ENCODE results near the gene AP3M1. TPM values are rescaled to one million over a fixed set of nuclear protein-coding genes. Genes with fewer than 3 reads are reported as not detected.

Gene AP3M1
- polyA plus RNA-seq, 1 of the 3 experiments (the other 2 are of a cell fraction) = 17.7 TPM

DNA sequence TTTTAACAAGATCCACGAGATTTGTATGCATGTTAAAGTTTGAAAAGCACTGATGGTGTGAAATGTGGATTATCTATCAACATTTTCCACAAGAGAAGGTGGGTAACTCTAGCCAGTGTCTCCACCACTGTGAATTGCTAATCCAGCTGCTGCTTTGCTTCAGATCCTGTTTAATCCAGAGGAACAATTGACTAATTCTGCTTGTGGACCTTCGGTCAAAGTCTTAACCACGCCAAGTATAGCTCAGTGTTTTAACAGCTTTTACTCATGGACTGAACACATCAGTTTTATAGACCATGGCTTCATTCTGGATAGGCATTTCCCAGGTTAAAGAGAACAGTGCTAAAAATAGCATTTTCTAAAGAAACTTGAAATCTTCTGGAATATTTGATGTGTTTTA, 23.9 kb upstream of the AP3M1 start (continued):
- TF ChIP-seq, protein P1, sequence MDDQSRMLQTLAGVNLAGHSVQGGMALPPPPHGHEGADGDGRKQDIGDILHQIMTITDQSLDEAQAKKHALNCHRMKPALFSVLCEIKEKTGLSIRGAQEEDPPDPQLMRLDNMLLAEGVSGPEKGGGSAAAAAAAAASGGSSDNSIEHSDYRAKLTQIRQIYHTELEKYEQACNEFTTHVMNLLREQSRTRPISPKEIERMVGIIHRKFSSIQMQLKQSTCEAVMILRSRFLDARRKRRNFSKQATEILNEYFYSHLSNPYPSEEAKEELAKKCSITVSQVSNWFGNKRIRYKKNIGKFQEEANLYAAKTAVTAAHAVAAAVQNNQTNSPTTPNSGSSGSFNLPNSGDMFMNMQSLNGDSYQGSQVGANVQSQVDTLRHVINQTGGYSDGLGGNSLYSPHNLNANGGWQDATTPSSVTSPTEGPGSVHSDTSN (IDR thresholded peaks at IDR 0.05) = no peak
- TF ChIP-seq, protein P2, sequence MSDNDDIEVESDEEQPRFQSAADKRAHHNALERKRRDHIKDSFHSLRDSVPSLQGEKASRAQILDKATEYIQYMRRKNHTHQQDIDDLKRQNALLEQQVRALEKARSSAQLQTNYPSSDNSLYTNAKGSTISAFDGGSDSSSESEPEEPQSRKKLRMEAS (IDR thresholded peaks at IDR 0.05; ENCODE audit: low read depth) = no peak

DNA sequence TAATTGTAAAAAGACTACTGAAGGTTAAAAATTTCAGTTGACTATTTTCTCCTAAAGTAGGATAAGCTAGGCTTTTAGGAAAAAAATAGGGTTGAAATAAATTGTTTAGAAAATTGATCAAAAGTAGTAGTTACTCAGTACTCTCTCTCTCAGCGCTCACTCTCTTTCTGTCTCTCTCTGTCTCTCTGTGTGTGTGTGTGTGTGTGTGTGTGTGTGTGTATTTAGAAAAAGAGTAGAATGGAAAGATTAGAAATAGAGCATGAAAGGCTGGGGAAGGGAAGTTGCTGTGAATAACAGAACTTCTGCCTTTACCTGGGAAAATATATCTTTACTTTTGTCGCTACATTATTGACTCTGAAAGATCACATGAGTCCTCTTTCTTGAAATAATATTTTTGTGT, 21.0 kb upstream of the AP3M1 start:
- TF ChIP-seq TEAD4 (IDR thresholded peaks at IDR 0.05; ENCODE audit: borderline replicate concordance, insufficient read depth) (no peak), NFIC (IDR thresholded peaks at IDR 0.05; ENCODE audit: borderline replicate concordance) (no peak), CHD2 (IDR thresholded peaks at IDR 0.05; ENCODE audit: low read length, partially characterized antibody) (no peak), FOSL2 (IDR thresholded peaks at IDR 0.05; ENCODE audit: borderline replicate concordance, low read depth) (no peak), EP300 (IDR thresholded peaks at IDR 0.05; ENCODE audit: borderline replicate concordance in 1 of 2, low read depth in 1 of 2, low read length in 1 of 2) (no peak), RFX5 (IDR thresholded peaks at IDR 0.05; ENCODE audit: low read length) (no peak), NRF1 (IDR thresholded peaks at IDR 0.05; ENCODE audit: low read depth, low read length) (no peak), FOXJ3 (CRISPR knock-in tag; IDR thresholded peaks at IDR 0.05) (no peak), ELF1 (IDR thresholded peaks at IDR 0.05) (no peak), GABPA (IDR thresholded peaks at IDR 0.05; ENCODE audit: low read depth) (no peak), RXRA (IDR thresholded peaks at IDR 0.05; ENCODE audit: borderline replicate concordance, low read depth) (no peak), TCF12 (IDR thresholded peaks at IDR 0.05) (no peak), RAD21 (IDR thresholded peaks at IDR 0.05; ENCODE audit: low read length) (no peak), TAF1 (IDR thresholded peaks at IDR 0.05; ENCODE audit: borderline replicate concordance, low read depth, low read length) (no peak), POLR2AphosphoS5 (IDR thresholded peaks at IDR 0.05; ENCODE audit: low read depth, low read length) (no peak), JUND (IDR thresholded peaks at IDR 0.05) (no peak)
- TF ChIP-seq, protein P1 (IDR thresholded peaks at IDR 0.05) = no peak
- TF ChIP-seq, protein P3, sequence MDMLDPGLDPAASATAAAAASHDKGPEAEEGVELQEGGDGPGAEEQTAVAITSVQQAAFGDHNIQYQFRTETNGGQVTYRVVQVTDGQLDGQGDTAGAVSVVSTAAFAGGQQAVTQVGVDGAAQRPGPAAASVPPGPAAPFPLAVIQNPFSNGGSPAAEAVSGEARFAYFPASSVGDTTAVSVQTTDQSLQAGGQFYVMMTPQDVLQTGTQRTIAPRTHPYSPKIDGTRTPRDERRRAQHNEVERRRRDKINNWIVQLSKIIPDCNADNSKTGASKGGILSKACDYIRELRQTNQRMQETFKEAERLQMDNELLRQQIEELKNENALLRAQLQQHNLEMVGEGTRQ (IDR thresholded peaks at IDR 0.05; ENCODE audit: borderline replicate concordance, low read depth, low read length) = no peak
- TF ChIP-seq, protein P4, sequence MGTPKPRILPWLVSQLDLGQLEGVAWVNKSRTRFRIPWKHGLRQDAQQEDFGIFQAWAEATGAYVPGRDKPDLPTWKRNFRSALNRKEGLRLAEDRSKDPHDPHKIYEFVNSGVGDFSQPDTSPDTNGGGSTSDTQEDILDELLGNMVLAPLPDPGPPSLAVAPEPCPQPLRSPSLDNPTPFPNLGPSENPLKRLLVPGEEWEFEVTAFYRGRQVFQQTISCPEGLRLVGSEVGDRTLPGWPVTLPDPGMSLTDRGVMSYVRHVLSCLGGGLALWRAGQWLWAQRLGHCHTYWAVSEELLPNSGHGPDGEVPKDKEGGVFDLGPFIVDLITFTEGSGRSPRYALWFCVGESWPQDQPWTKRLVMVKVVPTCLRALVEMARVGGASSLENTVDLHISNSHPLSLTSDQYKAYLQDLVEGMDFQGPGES (IDR thresholded peaks at IDR 0.05; ENCODE audit: low read depth, low read length) = no peak
- peaks cover 0 to 4% of the 10 kb centered on the region in 2 experiments; a peak in 1 of 4 replicates for H3K4me1 ChIP-seq (ENCODE audit: control insufficient read depth in 1 of 2, insufficient read depth in 2 of 2, low read depth in 1 of 2, low read length in 1 of 2)
- H3K27me3 ChIP-seq (ENCODE audit: insufficient read depth) = no peaks in the 10 kb centered on the region
- ChIA-PET CTCF (interaction anchor here (1.4 kb wide), 1 partner anchor 12 kb away, joined by 3 read pairs; no protein-coding TSS in a partner anchor), POLR2A (no interaction called here)
- H3K27ac ChIP-seq (ENCODE audit: low read depth in 2 of 2, low read length in 1 of 2) = no peak overlapping the region
- 90% methylated on average over 2 of the region's 2 CpGs for WGBS (ENCODE audit: low lambda C conversion rate)
- H3K36me3 ChIP-seq (replicated peaks in 1 of 2; ENCODE audit: control insufficient read depth in 1 of 2, insufficient read depth in 2 of 2, low read length in 1 of 2) = no peaks in the 10 kb centered on the region
- DNase-seq = no peak
- H3K79me2 ChIP-seq (ENCODE audit: insufficient read depth) = no peaks in the 10 kb centered on the region; the same call in 1 of the 2 replicates
- H3K9ac ChIP-seq = no peak overlapping the region
- H3K9me2 ChIP-seq = no peaks in the 10 kb centered on the region
- H2AFZ ChIP-seq (ENCODE audit: low read depth) = no peak overlapping the region
- no peak overlapping the region for H3K4me3 ChIP-seq (ENCODE audit: low read depth in 2 of 2, low read length in 1 of 2)
- H3K4me2 ChIP-seq = no peak overlapping the region
- H3K9me3 ChIP-seq = no peaks in the 10 kb centered on the region
- H3F3A ChIP-seq (replicated peaks; ENCODE audit: insufficient read depth) = peaks cover 22% of the 10 kb centered on the region
- no peaks in the 10 kb centered on the region for H4K20me1 ChIP-seq (ENCODE audit: insufficient read depth)
